IPS DF 4.7 (cell line): Measurements from ENCODE around the gene ADGRE2.

Experiments
- DNase-seq: peaks from one replicate; pipeline ENCODE4 v3.0.0-alpha.2; 2013; ENCODE audit warnings: low spot score; ENCODE audit errors: extremely low read depth

The ADGRE2 gene

GRCh38 chr19:14748601-14749000 lies 29.8 kb downstream of the ADGRE2 start:
- no peak for DNase-seq

GRCh38 chr19:14746886-14747285 lies 31.5 kb downstream of the ADGRE2 start:
- no peak for DNase-seq

- no peak for DNase-seq
These were observed 42.4 kb downstream of the ADGRE2 start for GRCh38 chr19:14735915-14736314.

GRCh38 chr19:14733574-14733973 lies 44.8 kb downstream of the ADGRE2 start:
- DNase-seq: no peak

GRCh38 chr19:14732510-14732909 lies 45.9 kb downstream of the ADGRE2 start:
- no peak for DNase-seq

- DNase-seq: no peak
These were observed 47.2 kb downstream of the ADGRE2 start for GRCh38 chr19:14731200-14731599.

GRCh38 chr19:14728595-14728994 lies 49.8 kb downstream of the ADGRE2 start:
- DNase-seq: no peak

GRCh38 chr19:14722127-14722526 lies 56.2 kb downstream of the ADGRE2 start:
- DNase-seq: no peak

- DNase-seq: no peak
These were observed 59.2 kb downstream of the ADGRE2 start for GRCh38 chr19:14719162-14719561.

- DNase-seq: no peak
These were observed 59.7 kb downstream of the ADGRE2 start for GRCh38 chr19:14718522-14719116.

GRCh38 chr19:14715841-14716240 lies 62.5 kb downstream of the ADGRE2 start:
- no peak for DNase-seq

- no peak for DNase-seq
These were observed 73.9 kb downstream of the ADGRE2 start for GRCh38 chr19:14704450-14704849.

GRCh38 chr19:14703833-14704232 lies 74.5 kb downstream of the ADGRE2 start:
- DNase-seq: no peak

- DNase-seq: no peak
These were observed 77.5 kb downstream of the ADGRE2 start for GRCh38 chr19:14700711-14701375.

- DNase-seq: no peak
These were observed 78.7 kb downstream of the ADGRE2 start for GRCh38 chr19:14699641-14700040.

- DNase-seq: no peak
These were observed 82.9 kb downstream of the ADGRE2 start for GRCh38 chr19:14695471-14695870.

GRCh38 chr19:14694641-14695266 lies 83.6 kb downstream of the ADGRE2 start:
- no peak for DNase-seq

GRCh38 chr19:14689598-14690503 lies 88.5 kb downstream of the ADGRE2 start, which contains the start of gene ZNF333:
TSS of gene ZNF333 (plus strand) at chr19:14690048. CDS start at chr19:14693492, 3,444 bp downstream.
- peak; percentile 44 for DNase-seq

- peak; percentile 3 for DNase-seq
These were observed 91.9 kb downstream of the ADGRE2 start for GRCh38 chr19:14686411-14686810.

GRCh38 chr19:14683439-14683838 lies 94.9 kb downstream of the ADGRE2 start:
- DNase-seq: no peak
